ENCODE results near the gene SYNGR2.
A peak's percentile ranks its signal among the peaks of the same experiment; 100 is the strongest.

The SYNGR2 gene

DNA sequence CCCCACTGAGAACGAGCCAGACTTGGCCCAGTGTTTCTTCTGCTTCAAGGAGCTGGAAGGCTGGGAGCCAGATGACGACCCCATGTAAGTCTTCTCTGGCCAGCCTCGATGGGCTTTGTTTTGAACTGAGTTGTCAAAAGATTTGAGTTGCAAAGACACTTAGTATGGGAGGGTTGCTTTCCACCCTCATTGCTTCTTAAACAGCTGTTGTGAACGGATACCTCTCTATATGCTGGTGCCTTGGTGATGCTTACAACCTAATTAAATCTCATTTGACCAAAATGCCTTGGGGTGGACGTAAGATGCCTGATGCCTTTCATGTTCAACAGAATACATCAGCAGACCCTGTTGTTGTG is 46.3 kb downstream of the SYNGR2 start:
- peak; percentile 11; the same call in 2 of the 3 replicates for ATAC-seq
- TF ChIP-seq ZFP30 (CRISPR knock-in tag; IDR thresholded peaks at IDR 0.05), result no peak
- TF ChIP-seq TCF4 (CRISPR knock-in tag; IDR thresholded peaks at IDR 0.05; ENCODE audit: borderline replicate concordance), result no peak
- no peak for TF ChIP-seq PPARA (CRISPR knock-in tag; IDR thresholded peaks at IDR 0.05; ENCODE audit: borderline replicate concordance)
- TF ChIP-seq TOX (CRISPR knock-in tag; IDR thresholded peaks at IDR 0.05; ENCODE audit: borderline replicate concordance), result no peak
- no peak for TF ChIP-seq ZC3H10 (CRISPR knock-in tag; IDR thresholded peaks at IDR 0.05)
- no peak for TF ChIP-seq ESRRG (CRISPR knock-in tag; IDR thresholded peaks at IDR 0.05)
- no peak for TF ChIP-seq GLIS3 (CRISPR knock-in tag; IDR thresholded peaks at IDR 0.05)
- TF ChIP-seq, protein P1, sequence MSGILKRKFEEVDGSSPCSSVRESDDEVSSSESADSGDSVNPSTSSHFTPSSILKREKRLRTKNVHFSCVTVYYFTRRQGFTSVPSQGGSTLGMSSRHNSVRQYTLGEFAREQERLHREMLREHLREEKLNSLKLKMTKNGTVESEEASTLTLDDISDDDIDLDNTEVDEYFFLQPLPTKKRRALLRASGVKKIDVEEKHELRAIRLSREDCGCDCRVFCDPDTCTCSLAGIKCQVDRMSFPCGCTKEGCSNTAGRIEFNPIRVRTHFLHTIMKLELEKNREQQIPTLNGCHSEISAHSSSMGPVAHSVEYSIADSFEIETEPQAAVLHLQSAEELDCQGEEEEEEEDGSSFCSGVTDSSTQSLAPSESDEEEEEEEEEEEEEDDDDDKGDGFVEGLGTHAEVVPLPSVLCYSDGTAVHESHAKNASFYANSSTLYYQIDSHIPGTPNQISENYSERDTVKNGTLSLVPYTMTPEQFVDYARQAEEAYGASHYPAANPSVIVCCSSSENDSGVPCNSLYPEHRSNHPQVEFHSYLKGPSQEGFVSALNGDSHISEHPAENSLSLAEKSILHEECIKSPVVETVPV (CRISPR knock-in tag; IDR thresholded peaks at IDR 0.05), result no peak
- TF ChIP-seq ZNF565 (CRISPR knock-in tag; conservative IDR thresholded peaks at IDR 0.05; ENCODE audit: low read depth), result no peak
- TF ChIP-seq SNAI2 (CRISPR knock-in tag; IDR thresholded peaks at IDR 0.05), result no peak
- TF ChIP-seq, protein P2, sequence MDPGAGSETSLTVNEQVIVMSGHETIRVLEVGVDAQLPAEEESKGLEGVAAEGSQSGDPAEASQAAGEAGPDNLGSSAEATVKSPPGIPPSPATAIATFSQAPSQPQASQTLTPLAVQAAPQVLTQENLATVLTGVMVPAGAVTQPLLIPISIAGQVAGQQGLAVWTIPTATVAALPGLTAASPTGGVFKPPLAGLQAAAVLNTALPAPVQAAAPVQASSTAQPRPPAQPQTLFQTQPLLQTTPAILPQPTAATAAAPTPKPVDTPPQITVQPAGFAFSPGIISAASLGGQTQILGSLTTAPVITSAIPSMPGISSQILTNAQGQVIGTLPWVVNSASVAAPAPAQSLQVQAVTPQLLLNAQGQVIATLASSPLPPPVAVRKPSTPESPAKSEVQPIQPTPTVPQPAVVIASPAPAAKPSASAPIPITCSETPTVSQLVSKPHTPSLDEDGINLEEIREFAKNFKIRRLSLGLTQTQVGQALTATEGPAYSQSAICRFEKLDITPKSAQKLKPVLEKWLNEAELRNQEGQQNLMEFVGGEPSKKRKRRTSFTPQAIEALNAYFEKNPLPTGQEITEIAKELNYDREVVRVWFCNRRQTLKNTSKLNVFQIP (CRISPR knock-in tag; IDR thresholded peaks at IDR 0.05; ENCODE audit: borderline replicate concordance, low read depth), result no peak
- TF ChIP-seq ISL1 (CRISPR knock-in tag; IDR thresholded peaks at IDR 0.05), result no peak
- TF ChIP-seq BACH2 (CRISPR knock-in tag; IDR thresholded peaks at IDR 0.05; ENCODE audit: borderline replicate concordance), result no peak

DNA sequence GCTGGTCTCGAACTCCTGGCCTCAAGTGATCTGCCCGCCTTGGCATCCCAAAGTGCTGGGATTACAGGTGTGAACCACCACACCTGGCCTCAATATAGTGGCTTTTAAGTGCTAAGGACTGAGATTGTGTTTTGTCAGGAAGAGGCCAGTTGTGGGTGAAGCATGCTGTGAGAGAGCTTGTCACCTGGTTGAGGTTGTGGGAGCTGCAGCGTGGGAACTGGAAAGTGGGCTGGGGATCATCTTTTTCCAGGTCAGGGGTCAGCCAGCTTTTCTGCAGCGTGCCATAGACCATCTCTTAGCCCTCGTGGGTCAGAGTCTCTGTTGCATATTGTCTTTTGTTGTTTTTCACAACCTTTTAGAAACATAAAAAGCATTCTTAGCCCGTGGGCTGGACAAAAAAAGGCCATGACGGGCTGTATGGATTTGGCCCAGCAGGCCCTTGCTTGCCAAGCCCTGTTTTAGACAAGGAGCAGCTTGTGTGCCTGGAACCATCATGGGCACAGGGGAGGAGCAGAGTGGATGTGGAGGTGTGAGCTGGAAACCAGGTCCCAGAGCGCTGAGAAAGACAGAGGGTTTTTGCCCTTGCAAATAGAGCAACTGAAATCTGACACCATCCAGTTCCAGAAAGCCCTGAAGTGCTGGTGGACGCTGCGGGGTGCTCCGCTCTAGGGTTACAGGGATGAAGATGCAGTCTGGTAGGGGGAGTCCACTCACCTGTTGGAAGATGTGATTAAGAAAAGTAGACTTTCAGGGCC is 51.2 kb downstream of the SYNGR2 start:
- no peak for TF ChIP-seq ZFP3 (CRISPR knock-in tag; IDR thresholded peaks at IDR 0.05)
- no peak for TF ChIP-seq ZFP30 (CRISPR knock-in tag; IDR thresholded peaks at IDR 0.05)
- TF ChIP-seq, protein P2 (CRISPR knock-in tag; IDR thresholded peaks at IDR 0.05; ENCODE audit: borderline replicate concordance, low read depth), result no peak
- no peak for ATAC-seq
